SW480 (cell line): ENCODE results near the gene TCF4.

Experiments
- DNase-seq: peaks from one replicate; pipeline ENCODE4 v3.0.0-alpha.2; 2016; ENCODE audit warnings: low spot score

TCF4 gene

DNA sequence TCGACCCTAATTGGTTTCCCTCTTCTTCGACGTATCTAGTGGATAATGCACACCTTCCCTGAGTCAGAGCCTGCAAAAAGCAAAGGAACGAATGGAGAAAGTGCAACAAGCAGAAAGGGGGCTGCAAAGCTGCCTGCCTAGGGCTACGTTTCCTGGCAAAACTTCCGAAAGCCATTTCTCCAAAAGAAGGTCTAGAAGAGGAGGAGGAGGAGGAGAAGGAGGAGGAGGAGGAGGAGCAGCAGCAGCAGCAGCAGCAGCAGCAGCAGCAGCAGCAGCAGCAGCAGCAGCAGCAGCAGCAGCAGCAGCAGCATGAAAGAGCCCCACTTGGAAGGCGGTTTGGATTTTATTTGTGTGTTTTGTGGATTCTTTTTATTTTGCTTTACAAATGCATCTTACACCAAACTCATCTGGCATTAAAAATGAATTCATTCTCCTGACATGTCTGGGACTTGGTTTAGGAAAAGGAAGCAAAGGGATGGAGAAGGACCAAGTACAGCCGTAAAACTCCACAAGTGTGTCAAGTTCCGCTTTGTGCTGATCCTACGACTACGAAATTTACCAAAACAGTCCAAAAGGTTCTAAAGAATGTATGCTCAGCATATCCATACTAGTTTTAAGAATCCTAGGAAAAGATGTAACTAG lies 2.0 kb downstream of the TCF4 start:
- no peak for DNase-seq

DNA sequence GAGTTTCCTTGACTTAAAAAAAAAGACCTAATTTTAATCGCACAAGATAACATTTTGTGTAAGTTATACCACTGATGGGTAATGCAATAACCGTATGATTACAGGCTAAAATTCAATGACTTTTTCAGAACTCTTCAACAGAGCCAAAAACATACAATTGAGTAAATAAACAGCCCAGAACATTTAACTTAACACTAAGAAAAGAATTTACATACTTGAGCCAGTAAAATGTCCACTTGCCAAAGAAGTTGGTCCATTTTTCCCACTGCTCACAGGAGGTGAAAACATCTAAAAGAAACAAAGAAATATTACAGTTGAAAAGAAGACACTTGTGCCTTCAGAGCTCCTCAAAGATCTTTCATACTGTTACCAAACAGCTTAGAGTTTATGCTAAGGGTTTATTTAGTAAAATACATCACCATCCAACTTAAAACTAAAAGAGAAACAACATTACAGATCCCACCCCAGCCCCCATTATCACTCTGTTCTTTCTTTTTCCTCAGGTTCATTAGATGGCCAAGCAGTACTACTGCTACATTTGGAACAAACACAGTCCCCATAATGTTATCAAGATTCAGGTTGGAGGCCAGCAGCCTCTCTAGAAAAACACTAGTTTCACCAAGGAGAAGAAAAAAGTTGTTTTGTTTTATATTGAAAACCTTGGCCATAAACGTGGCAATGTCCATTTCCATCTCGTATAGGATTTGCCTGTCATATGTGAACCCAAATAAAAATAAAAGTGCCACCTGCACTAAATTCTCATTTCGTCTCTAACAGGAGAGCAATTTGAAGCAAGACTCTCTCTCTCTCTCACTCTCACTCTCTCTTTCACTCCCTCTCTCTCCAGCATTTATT lies 2.7 kb downstream of the TCF4 start:
- no peak for DNase-seq

DNA sequence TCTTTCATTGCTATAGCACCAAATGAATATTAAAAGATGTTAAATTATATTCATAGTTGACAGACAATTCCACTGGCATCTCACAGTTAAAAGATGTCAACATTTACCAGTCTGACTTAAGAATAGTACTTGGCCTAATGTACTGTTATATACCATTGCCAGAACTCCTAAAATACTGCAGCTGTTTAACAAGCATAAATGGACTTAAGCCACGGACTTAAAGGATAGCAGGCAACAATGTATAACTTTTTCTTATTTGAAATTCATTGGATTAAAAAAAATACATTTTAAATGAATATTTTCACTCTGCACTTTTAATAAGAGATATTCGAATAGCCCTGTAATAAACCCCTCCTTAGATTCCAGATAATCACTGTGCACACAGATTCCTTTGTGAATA lies 3.8 kb downstream of the TCF4 start:
- DNase-seq = no peak

DNA sequence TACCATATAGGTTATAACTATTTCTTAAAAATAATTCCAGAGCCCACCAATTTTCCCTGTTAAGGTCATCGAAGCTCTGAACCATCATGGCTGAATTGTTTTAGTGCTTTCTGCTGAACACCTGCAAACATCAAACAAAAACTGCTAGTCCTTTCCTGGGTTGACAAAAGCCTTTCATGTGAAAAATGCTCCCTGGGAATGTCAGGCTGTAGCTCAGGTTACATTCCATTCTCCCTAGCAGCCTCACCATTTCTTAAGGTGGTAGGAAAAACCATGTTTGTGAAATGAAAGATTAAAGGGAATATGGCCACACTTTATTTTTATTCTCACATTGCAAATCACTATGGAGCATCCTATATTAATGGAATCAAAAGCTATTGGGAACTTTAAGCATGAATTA lies 5.7 kb downstream of the TCF4 start:
- DNase-seq = peak; percentile 0

DNA sequence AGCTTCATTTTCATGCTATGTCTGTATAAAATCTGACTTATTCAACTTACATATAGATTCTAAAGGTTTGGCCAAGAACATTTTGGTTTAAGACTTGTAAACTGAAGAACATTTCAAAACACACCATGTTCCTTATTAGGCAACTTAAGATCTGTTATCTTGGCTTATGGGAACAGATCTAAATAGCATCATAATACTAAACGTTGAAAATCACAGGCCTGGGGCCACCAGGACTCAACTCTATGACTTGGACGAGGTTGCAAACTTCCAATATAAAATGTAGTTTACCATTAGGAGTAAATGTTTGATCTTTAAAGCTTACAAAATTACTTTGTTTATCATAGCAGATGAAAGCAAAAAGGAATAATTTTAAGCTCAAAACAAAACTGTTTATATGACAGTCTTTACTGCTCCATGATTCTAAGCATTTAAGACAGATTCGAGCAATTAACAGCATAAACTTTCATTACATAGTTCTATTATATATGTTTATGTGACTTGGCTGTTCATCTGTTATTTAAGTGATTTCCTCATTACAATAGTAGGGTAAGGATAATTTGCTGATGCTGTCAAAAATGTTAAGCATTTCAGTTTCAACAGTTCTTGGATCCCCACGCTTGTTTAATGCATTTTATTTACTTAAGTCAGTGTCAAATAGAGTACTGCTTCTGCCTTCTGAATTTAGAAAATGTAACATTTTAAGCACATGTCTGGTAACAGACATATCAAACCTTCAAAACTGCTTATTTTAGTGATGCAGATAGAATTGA lies 8.3 kb downstream of the TCF4 start:
- DNase-seq = no peak

DNA sequence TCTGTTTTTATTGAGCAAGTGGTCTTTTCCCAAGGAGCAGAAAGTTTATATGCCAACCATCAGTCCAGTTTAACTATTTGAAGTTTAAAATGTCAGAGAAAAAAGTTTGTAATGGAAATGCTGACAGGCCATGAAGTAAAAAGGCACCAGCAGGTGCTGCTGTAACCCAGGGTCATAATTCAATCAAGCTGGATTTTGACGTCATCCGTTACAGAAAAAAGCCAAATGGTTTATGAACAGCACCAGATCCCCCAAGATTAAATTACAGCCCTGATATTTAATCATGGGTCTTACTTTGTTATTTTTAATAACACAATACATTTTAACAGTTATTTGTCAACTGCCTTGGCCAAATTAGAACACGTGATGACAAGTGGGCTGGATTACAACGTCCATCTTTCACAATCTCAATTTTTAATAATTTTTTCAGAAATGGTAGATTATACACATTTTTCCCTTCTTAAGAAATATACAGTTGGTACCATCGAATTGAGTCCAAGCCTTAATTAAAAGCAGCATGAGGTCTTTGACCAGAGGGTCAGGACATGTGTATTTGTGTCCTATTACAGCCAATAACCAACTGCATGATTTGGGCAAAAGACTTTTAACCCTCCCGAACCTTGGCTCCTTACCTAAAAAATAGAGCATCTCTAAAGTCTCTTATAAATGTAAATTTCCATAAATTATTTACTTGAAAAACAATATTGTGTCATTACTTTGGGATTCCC lies 10.0 kb downstream of the TCF4 start:
- no peak for DNase-seq

DNA sequence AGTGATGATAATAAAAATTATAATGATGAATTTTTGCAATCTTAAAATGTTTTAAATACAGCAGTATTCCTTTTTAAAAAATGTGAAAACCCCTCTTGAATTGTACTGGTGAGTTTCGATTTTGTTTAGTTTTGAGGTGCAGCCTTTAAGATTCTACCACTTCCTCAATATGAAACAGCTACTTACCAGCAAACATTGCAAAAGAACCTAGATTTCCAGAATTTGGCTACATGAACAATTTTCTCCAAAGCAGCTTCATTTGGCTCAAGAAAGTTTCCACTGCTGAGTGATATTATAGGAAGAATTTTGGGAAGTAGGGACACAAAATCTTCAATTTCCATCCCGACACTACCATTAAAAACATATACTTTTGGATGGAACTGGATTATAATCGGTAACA lies 12.0 kb downstream of the TCF4 start:
- DNase-seq = no peak

DNA sequence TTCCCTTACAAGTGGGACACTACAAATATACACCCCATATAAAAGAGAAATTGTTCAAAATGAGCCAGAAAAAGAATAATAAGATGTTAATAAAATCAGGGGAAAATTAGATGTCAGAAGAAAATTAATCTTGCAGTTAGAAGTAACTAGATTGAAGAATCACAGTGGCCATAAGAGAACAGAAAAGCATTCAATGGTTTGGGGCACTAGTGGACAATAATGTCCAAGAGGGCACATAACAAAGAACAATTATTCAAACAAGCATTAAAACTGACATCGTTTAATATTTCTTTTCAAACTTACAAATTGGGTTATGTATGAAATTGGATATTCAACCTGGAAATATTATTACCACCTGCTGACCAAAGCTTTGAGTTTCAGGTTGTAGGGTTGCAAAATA lies 12.9 kb downstream of the TCF4 start:
- no peak for DNase-seq

DNA sequence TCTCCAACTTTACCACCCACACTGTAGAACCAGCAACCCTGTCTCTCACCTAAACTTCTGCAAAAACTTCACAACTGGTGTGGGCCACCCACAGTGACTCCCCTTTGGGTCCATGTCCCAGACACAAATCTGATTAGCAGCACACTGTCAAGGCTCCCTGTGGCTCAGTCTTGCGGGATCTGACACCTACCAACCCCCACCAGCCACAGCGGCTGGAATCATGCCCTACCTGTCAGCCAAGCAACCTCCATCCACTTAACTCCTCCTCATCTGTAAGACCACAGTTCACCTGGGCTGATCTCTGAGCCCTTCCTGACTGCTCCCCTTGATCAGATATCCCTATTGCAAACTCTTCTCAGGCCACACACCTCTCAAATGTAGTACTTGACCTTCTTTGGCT lies 14.6 kb downstream of the TCF4 start:
- no peak for DNase-seq

DNA sequence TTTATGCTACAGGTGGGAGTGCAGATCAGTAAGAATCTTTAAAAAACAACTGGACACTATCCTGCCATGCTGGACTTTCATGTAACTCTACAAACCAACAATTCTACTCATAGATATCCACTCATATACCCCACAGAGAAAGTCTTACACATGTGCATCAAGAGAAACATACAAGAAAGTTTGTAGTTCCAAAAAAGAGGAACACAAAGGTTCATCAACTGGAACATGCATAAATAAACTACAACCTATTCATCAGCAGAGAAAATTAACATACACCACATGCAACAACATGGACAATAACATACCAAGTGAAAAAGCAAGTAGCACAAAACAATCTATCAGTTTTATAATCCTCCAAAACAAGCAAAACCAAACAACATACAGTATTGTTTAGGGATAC lies 17.0 kb downstream of the TCF4 start:
- no peak for DNase-seq

DNA sequence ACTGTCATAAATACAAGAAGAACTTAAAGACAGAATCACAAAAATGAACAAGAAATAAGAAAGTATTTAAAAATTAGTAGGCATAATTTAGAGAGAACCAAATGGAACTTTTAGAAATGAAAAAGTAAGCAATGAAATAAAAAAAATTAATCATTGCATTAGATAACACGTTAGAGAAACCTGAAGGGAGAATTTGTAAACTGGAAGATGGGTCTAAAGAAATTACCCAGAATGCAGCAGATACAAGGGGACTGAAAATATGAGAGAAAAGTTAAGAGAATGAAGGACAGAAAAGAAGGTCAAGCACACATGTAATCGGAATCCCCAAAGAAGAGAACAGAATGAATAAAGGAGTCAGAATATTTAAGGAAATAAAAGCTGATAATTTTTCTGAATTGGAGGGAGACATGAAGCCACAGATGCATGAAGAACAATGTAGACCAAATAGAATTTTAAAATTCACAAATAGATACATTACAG lies 21.5 kb downstream of the TCF4 start:
- DNase-seq = no peak

DNA sequence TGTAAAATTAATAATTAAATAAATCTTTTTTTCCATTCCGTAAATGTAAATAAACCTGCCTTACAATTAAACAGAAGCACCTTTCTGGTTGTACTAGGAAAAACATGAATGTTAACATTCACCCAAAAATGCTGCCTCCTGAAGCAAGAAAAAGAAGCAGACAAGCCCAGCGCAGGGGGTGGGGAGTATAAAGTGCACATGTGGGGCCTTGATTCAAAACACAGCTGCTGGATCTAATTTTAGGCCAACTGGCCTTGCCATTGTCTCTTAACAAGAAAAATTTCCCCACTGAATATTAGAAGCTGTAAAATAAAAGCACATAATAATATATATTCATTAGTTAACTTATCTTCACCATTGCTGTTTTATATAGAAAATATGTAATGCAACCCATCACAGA lies 28.3 kb downstream of the TCF4 start:
- no peak for DNase-seq

DNA sequence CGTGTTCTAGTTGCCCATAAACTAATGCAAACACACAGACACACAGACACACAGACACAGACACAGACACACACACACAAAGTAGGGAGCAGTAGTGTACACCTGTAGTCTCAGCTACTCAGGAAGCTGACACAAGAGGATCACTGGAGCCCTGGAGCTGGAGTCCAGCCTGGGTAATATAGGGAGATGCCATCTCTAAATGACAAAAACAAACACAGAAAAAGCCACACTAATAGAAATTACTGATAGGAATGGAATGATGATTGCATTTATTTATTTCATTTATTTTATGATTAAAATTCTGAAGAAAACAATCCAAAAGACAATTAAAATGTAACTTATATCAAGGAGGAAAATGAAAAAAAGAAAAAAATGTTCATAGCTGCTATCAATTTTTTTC lies 30.8 kb downstream of the TCF4 start:
- no peak for DNase-seq

DNA sequence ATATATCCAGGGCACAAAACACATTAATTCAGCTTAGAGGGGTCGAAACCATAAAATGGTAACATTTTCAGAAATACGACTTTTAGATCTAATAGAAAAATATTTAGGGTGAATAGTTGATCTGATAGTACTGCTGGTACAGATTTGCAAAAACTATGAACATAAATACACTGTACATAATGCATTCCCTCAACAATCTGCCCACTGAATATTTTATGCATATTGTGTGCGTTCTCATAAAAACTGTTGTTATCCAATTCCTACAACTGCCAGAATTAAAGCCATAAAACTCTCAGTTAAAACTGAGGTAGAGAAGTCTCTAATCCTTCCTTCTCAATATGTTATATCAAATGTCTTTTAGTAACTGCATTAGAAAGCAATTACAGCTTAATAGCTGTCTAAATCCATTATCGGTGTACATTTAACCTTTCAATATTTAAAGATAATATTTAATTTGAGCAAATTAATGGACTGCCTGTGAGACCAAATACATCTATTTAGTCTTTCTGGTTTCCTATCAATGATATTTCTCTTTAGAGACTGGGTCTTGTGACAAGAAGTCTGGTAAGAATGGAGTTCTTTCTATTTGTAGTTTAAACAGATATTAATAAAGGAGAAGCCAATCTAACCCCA lies 32.5 kb downstream of the TCF4 start:
- DNase-seq = no peak

DNA sequence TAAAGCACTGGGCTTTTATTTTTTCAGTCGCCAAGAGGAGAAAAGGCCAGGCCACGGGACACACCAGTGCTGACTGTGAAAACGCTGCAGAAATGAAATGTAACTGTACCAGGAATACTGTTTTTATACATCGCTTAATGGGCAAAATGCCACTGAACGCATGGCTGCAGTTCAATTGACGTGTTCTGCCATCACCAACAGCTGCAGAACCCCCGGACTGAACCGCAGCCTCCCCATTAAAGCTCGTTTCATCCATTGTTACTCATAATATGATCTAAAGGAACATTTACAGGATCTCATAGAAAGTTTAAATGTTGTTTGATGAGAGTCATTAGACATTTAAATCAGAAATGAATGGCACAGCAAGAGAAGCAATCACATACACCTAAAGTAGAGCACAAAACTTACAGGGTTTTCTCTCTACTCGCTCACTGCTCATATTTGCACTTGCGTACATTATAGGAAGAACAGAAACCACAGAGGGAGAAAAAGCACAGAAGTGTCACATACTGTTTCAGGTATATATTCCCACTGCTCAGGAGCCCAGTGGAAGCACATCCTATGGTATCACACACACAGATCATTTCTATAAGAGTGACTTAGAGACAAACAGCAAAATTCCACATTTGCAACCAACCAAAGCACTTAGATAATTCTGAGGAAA lies 35.3 kb downstream of the TCF4 start:
- no peak for DNase-seq

DNA sequence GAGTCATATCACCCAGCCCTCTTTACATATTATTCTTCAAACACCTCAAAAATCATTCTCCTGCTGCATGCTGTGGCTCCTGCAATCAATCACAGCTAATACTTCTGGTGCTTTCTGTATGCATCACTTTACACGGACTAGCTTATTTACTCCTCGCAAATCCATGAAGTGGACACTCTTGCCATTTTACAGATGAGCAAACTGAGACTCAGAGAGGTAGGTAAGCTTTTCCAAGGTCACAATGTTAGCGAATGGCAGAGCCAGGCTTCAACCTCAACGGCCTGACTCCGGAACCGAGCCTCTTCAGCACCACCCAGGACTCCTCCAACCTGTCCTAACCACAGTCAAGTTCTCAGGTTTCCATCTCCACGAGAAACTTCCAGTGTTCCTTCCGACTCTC lies 36.8 kb downstream of the TCF4 start:
- no peak for DNase-seq

DNA sequence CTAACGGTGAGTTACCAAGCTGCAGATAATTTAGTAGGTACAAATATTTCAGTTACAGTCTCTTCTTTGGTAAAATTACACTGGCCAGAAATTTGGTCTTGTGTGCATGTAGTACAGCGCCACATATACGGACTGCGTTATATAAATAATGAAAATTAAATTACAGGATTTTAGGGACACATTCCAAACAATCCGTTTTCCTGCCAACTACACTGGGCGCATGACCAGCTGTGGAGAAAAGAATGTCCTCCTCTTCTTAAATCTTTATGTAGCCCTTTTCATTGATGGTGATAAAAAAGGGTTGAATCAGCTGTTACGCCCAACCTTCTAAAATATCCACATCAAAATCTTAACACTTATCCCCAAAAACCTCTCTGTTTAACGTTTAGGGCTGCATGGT lies 37.5 kb downstream of the TCF4 start:
- DNase-seq = no peak

DNA sequence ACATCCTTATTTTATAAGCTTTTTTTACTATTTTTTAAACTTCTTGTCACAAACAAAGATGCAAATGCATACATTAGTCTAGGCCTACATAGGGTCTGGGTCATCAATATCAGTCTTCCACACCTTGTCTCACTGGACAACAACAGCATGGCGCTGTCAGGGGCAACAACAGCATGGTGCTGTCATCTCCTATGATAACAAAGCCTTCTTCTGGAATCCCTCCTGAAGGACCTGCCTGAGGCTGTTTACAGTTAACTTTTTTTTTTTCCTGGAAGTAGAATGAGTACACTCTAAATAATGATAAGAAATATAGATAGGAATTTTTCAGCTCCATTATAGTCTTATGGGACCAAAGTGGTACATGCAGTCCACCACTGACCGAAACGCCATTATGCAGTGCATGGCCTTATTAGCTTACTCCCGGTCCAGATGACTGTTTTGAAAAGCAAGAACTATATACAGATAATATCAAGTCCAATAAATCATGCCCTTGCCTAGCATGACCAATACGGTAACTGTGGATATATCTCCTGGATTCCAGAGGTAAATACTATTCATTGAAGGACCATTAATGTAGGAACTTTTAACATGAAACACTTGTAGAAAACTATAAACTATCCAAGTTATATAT lies 38.4 kb downstream of the TCF4 start:
- DNase-seq = no peak

DNA sequence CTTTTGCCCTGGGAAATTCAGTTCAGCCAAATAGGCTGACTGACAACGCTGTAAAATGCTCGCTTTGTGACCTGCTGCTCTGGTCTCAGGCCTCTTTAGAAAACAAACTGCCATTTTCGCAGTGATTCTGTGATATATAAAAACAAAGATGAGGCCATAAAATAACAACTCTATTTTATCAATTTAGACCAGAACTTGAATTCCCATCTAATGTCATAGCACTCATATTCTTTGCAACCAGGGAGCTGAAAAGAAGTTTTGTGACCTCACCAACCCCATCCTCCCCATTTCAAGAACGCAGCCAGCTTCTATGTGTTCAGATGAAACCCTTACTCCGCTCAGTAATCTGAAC lies 40.3 kb downstream of the TCF4 start:
- no peak for DNase-seq

DNA sequence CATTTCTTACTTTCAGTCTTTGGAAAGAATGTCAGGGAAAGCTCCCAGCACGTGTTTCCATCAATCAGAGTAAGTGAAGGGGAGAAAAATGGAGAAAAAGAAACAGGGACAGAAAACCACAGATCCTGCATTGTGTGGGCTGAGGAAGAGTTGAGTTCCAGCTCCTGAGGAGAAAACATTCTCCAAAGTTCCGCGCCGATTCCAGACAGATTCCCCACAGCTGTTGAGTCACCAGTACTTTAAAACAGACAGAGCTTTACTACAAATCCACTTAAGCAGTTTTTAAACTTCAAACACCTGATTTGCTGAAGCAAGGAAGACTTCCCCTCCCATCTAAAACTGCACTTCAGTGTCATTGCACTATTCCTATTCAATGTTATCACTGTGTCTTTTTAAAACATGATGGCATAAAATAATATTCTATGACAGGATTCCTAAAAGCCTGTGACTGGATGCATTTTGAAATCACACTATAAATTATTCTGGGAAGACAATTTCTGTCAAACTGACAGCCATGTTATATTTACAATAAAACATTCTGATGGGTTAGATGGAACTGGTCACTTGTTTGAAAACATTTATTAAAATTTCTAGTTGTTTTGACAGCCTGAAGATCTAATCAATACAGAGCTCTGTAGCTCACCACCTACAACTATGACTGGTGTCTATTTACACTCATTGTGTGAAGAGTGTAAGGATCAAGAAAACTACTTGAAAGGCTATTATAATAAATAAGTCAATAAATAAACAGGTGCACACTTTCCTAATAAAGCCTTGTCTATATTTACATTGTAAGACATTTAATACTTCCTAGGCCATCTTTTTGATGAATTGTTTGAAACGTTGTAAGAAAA lies 40.9 kb downstream of the TCF4 start:
- no peak for DNase-seq
